Progenitor cell of endocrine pancreas (in vitro differentiated cells): ENCODE data around the gene ZNF560. TPM values are rescaled to one million over a fixed set of nuclear protein-coding genes. Genes with fewer than 3 reads are reported as not detected.

Experiments
- DNase-seq: peaks from one replicate; pipeline ENCODE4 v3.0.0; 2021; ENCODE audit warnings: low spot score; ENCODE audit not compliant: unreplicated experiment
- H3K27ac Mint-ChIP-seq: 2 replicates; pipeline ENCODE4 v1.8.0; 2021; ENCODE audit warnings: mild to moderate bottlenecking, moderate library complexity, mixed read lengths
- H3K27me3 Mint-ChIP-seq: 2 replicates; pipeline ENCODE4 v1.8.0; 2021; ENCODE audit warnings: mixed read lengths
- H3K36me3 Mint-ChIP-seq: 2 replicates; pipeline ENCODE4 v1.8.0; 2022; ENCODE audit warnings: mixed read lengths; ENCODE audit not compliant: insufficient read depth
- H3K4me1 Mint-ChIP-seq: 2 replicates; pipeline ENCODE4 v1.8.0; 2021; ENCODE audit warnings: low read depth, mixed read lengths
- H3K4me3 Mint-ChIP-seq: 2 replicates; pipeline ENCODE4 v1.8.0; 2021; ENCODE audit warnings: low read depth, mild to moderate bottlenecking, moderate library complexity, mixed read lengths
- H3K9me3 Mint-ChIP-seq: 2 replicates; pipeline ENCODE4 v1.8.0; 2021; ENCODE audit warnings: low read depth, mixed read lengths
- CTCF ChIP-seq: fragments of 200-600 bp; sonication (generic); IDR thresholded peaks from one replicate; pipeline ENCODE4 v1.5.0; 2021; ENCODE audit warnings: antibody characterized with exemption, mild to moderate bottlenecking; ENCODE audit not compliant: unreplicated experiment
- total RNA-seq: library from RNA; stranded (reverse); gene quantifications from 2 replicates; pipeline ENCODE4 v1.2.1, GENCODE V29; 2021

The ZNF560 gene
- total RNA-seq, 1 donor from 2014 or later = not detected

GRCh38 chr19:9535934-9536333 lies 37.5 kb upstream of the ZNF560 start:
- no peak for DNase-seq
- H3K27ac Mint-ChIP-seq = no peak overlapping the region
- peaks cover 79% of the 10 kb centered on the region for H3K36me3 Mint-ChIP-seq
- H3K4me1 Mint-ChIP-seq = peaks cover 1% of the 10 kb centered on the region
- peaks cover 60% of the 10 kb centered on the region for H3K9me3 Mint-ChIP-seq
- H3K27me3 Mint-ChIP-seq = no peaks in the 10 kb centered on the region
- H3K4me3 Mint-ChIP-seq = peak overlapping the region; percentile 48
- TF ChIP-seq CTCF = no peak

GRCh38 chr19:9531933-9532332 lies 33.5 kb upstream of the ZNF560 start:
- Mint-ChIP-seq H3K27ac (peak overlapping the region; percentile 33), H3K4me3 (no peak overlapping the region), H3K9me3 (peaks cover 71% of the 10 kb centered on the region), H3K36me3 (peaks cover 93% of the 10 kb centered on the region), H3K4me1 (no peaks in the 10 kb centered on the region), H3K27me3 (no peaks in the 10 kb centered on the region)
- TF ChIP-seq CTCF = no peak
- DNase-seq = no peak

- no peak for TF ChIP-seq CTCF
- H3K9me3 Mint-ChIP-seq = peaks cover 74% of the 10 kb centered on the region
- no peak overlapping the region for H3K4me3 Mint-ChIP-seq
- no peaks in the 10 kb centered on the region for H3K4me1 Mint-ChIP-seq
- peaks cover 87% of the 10 kb centered on the region for H3K36me3 Mint-ChIP-seq
- H3K27me3 Mint-ChIP-seq = no peaks in the 10 kb centered on the region
- H3K27ac Mint-ChIP-seq = peak overlapping the region; percentile 64
- no peak for DNase-seq
Measured at GRCh38 chr19:9528757-9529336, 30.4 kb upstream of the ZNF560 start.

- no peak overlapping the region for H3K4me3 Mint-ChIP-seq
- no peak for DNase-seq
- TF ChIP-seq CTCF = no peak
Measured at GRCh38 chr19:9523885-9524474, 25.6 kb upstream of the ZNF560 start.

GRCh38 chr19:9507285-9507684 lies 8.9 kb upstream of the ZNF560 start:
- Mint-ChIP-seq H3K27me3 (no peaks in the 10 kb centered on the region), H3K27ac (no peak overlapping the region), H3K4me3 (no peak overlapping the region), H3K36me3 (peaks cover 8% of the 10 kb centered on the region), H3K4me1 (no peaks in the 10 kb centered on the region), H3K9me3 (peaks cover 51% of the 10 kb centered on the region)
- no peak for TF ChIP-seq CTCF
- no peak for DNase-seq

More at GRCh38 chr19:9523885-9524474, 25.6 kb upstream of the ZNF560 start:
- Mint-ChIP-seq H3K36me3 (peaks cover 64% of the 10 kb centered on the region), H3K27me3 (no peaks in the 10 kb centered on the region), H3K4me1 (no peaks in the 10 kb centered on the region), H3K9me3 (peaks cover 63% of the 10 kb centered on the region), H3K27ac (no peak overlapping the region)
